Neuronal stem cell (in vitro differentiated cells): ENCODE data around the gene TTC28.
A peak's percentile ranks its signal among the peaks of the same experiment; 100 is the strongest.

Source experiments
- DNase-seq: peaks from one replicate; pipeline ENCODE4 v3.0.0-alpha.2; 2013; ENCODE audit warnings: low spot score
- H2AFZ ChIP-seq: one replicate; pipeline ENCODE4 v1.6.1; 2013; ENCODE audit warnings: mild to moderate bottlenecking, low read length, inconsistent platforms
- H2AK5ac ChIP-seq: 2 replicates; pipeline ENCODE4 v1.6.1; 2013; ENCODE audit warnings: low read depth, mild to moderate bottlenecking, inconsistent platforms, low read length, moderate library complexity, mixed read lengths
- H2BK120ac ChIP-seq: 2 replicates; pipeline ENCODE4 v1.6.1; 2013; ENCODE audit warnings: low read depth, mild to moderate bottlenecking, inconsistent platforms, low read length, moderate library complexity, mixed read lengths
- H2BK12ac ChIP-seq: one replicate; pipeline ENCODE4 v1.6.1; 2013; ENCODE audit warnings: low read length, inconsistent platforms
- H2BK15ac ChIP-seq: 2 replicates; pipeline ENCODE4 v1.6.1; 2013; ENCODE audit warnings: mild to moderate bottlenecking, low read length, inconsistent platforms, mixed read lengths
- H2BK5ac ChIP-seq: one replicate; pipeline ENCODE4 v1.6.1; 2013; ENCODE audit warnings: inconsistent platforms, mild to moderate bottlenecking, low read length, moderate library complexity
- H3K14ac ChIP-seq: one replicate; pipeline ENCODE4 v1.6.1; 2013; ENCODE audit warnings: low read length, inconsistent platforms
- H3K18ac ChIP-seq: 2 replicates; pipeline ENCODE4 v1.6.1; 2013; ENCODE audit warnings: low read length, inconsistent platforms
- H3K23ac ChIP-seq: 2 replicates; pipeline ENCODE4 v1.6.1; 2013; ENCODE audit warnings: low read depth, mild to moderate bottlenecking, mixed read lengths, low read length, inconsistent platforms; ENCODE audit not compliant: poor library complexity
- H3K27ac ChIP-seq: replicated peaks from 3 replicates; pipeline ENCODE4 v1.5.1; 2013; ENCODE audit warnings: low read length, inconsistent platforms
- H3K27me3 ChIP-seq, 3 experiments: 2 replicates each; pipeline ENCODE4 v1.6.1; 2013; ENCODE audit warnings: low read length in 3 of 3, mild to moderate bottlenecking in 2 of 3, inconsistent platforms in 1 of 3, low read depth in 1 of 3, mixed read lengths in 1 of 3, moderate library complexity in 1 of 3; ENCODE audit not compliant: control insufficient read depth in 3 of 3, insufficient read depth in 3 of 3
- H3K36me3 ChIP-seq, 2 donors: replicated peaks in 1 of 2; 2 replicates each; pipeline ENCODE4 v1.6.1; 2013; ENCODE audit warnings: low read length in 2 of 2; ENCODE audit not compliant: control insufficient read depth in 2 of 2, insufficient read depth in 2 of 2
- H3K4ac ChIP-seq: 2 replicates; pipeline ENCODE4 v1.6.1; 2013; ENCODE audit warnings: inconsistent platforms, mild to moderate bottlenecking, low read length, moderate library complexity
- H3K4me1 ChIP-seq, 2 donors: 1 replicate in 1 of 2; 2 replicates in 1 of 2; pipeline ENCODE4 v1.6.1; 2013; ENCODE audit warnings: low read length in 2 of 2, low read depth in 1 of 2; ENCODE audit not compliant: control insufficient read depth in 2 of 2, insufficient read depth in 1 of 2
- H3K4me2 ChIP-seq: one replicate; pipeline ENCODE4 v1.6.1; 2013; ENCODE audit warnings: mild to moderate bottlenecking, low read length, inconsistent platforms; ENCODE audit not compliant: insufficient read depth, poor library complexity, severe bottlenecking
- H3K4me3 ChIP-seq, 2 donors: 2 replicates each; pipeline ENCODE4 v1.5.1; 2013; ENCODE audit warnings: low read length in 2 of 2, mild to moderate bottlenecking in 2 of 2, inconsistent platforms in 1 of 2, moderate library complexity in 1 of 2
- H3K79me1 ChIP-seq: one replicate; pipeline ENCODE4 v1.6.1; 2013; ENCODE audit warnings: low read depth, mild to moderate bottlenecking, inconsistent platforms, low read length, moderate library complexity
- H3K9ac ChIP-seq: one replicate; pipeline ENCODE4 v1.6.1; 2013; ENCODE audit warnings: mild to moderate bottlenecking, low read depth, low read length, inconsistent platforms; ENCODE audit not compliant: poor library complexity
- H3K9me3 ChIP-seq, 2 donors: replicated peaks in 1 of 2; 2 replicates each; pipeline versions ENCODE3 to v1.6.1; 2013; ENCODE audit warnings: low read length in 2 of 2, mild to moderate bottlenecking in 2 of 2, inconsistent platforms in 1 of 2, low read depth in 1 of 2, mixed read lengths in 1 of 2, moderate library complexity in 1 of 2; ENCODE audit not compliant: control insufficient read depth in 2 of 2, insufficient read depth in 1 of 2
- H4K8ac ChIP-seq: one replicate; pipeline ENCODE4 v1.6.1; 2013; ENCODE audit warnings: low read depth, mild to moderate bottlenecking, inconsistent platforms, low read length, moderate library complexity
- H4K91ac ChIP-seq: one replicate; pipeline ENCODE4 v1.6.1; 2013; ENCODE audit warnings: low read length, low read depth, mild to moderate bottlenecking, inconsistent platforms; ENCODE audit not compliant: poor library complexity
- WGBS, 2 donors: extraction: QIAGEN DNeasy Blood & Tissue Kit; methylation state at CpG; one replicate each; pipeline ENCODE4 v1.1.7; 2013; ENCODE audit warnings: missing lambda C conversion rate in 2 of 2, mixed read lengths in 1 of 2; ENCODE audit not compliant: insufficient read length in 2 of 2, insufficient replicate concordance in 1 of 2; ENCODE audit errors: extremely low coverage in 2 of 2; 5-methylcytosine and 5-hydroxymethylcytosine counted together

Gene TTC28

DNA sequence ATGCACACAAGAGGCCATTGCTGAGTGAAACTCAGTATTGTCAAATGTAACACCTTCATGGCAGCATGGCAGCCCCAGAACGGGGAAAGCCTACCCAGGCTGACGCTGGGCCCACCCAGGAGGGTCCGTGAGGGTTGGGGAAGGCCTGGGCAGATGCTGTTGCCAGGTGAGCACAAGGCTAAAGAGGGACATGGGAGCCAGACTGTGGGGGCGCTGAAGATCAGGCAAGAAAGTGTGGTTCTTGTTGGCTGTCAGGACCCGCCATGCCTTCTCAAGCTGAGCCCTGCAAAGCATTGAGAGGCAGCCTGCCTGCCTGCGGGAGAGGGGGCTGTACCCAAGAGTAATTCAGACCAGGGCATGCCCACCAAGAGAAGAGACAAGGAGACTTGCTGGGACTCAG lies 675.6 kb downstream of the TTC28 start:
- Histone ChIP-seq H3K9me3 (no peaks in the 10 kb centered on the region), H2BK120ac (no peak overlapping the region), H3K4ac (no peak overlapping the region), H4K8ac (no peak overlapping the region), H3K4me2 (no peak overlapping the region), H2BK15ac (no peak overlapping the region), H3K4me1 (no peaks in the 10 kb centered on the region), H2AFZ (no peak overlapping the region), H2BK5ac (no peak overlapping the region), H3K27me3 (no peaks in the 10 kb centered on the region), H3K27ac (no peak overlapping the region), H3K9ac (peak overlapping the region; percentile 26), H2AK5ac (no peak overlapping the region), H4K91ac (no peak overlapping the region), H3K36me3 (peaks cover 10 to 70% of the 10 kb centered on the region in 2 donors), H3K14ac (peak overlapping the region; percentile 22), H3K18ac (no peak overlapping the region), H2BK12ac (no peak overlapping the region), H3K4me3 (no peak overlapping the region), H3K23ac (no peak overlapping the region), H3K79me1 (peaks cover 3% of the 10 kb centered on the region)
- no peak for DNase-seq
- no CpG with 5 or more reads among the region's 6 CpGs for WGBS, 2 donors

DNA sequence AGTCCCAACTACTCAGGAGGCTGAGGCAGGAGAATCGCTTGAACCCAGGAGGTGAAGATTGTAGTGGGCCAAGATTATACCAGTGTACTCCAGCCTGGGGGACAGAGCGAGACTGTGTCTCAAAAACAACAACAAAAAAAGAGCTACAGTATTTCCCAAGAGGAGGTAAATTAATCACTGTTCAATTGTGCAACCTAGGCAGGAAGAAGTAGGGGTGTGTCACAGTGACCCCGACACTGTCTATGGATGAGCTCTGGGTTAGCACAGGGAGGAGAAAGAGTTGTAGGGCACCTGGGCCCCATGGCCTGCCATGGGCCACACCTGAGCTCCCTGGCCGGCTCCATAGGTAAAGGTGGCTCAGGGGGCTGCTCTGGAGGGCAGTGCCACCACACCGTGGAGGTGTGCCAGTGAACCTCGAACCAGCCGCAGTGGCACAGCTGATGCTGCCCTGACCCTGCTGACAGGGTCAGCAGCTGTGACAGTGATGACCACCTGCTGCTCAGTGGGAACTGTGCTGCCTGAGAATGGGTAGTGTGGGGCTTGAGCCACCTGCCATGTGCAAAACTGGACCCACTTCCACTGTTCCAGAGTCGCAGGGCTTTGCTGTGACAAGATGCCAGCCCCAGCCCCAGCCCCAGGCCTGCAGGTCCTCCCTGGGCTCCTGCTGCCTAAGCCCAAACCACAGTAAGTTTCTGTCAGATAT lies 676.6 kb downstream of the TTC28 start:
- H2BK5ac ChIP-seq, result peak overlapping the region; percentile 85
- no peaks in the 10 kb centered on the region for H3K4me1 ChIP-seq
- H3K4me2 ChIP-seq, result no peak overlapping the region
- H4K8ac ChIP-seq, result no peak overlapping the region
- no peak overlapping the region for H3K4ac ChIP-seq
- H4K91ac ChIP-seq, result no peak overlapping the region
- no peak overlapping the region for H2AFZ ChIP-seq
- H2BK120ac ChIP-seq, result no peak overlapping the region
- H2AK5ac ChIP-seq, result peak overlapping the region; percentile 16
- no peak overlapping the region for H3K4me3 ChIP-seq
- H3K27ac ChIP-seq, result no peak overlapping the region
- H3K27me3 ChIP-seq, result no peaks in the 10 kb centered on the region
- peaks cover 3% of the 10 kb centered on the region for H3K79me1 ChIP-seq
- no CpG with 5 or more reads among the region's 8 CpGs for WGBS, 2 donors
- DNase-seq, result no peak
- no peak overlapping the region for H2BK15ac ChIP-seq
- peak overlapping the region; percentile 17 for H3K23ac ChIP-seq
- peak overlapping the region; percentile 63 for H3K9ac ChIP-seq
- H3K36me3 ChIP-seq, result peaks cover 15 to 77% of the 10 kb centered on the region in 2 donors
- H3K18ac ChIP-seq, result peak overlapping the region; percentile 11
- no peaks in the 10 kb centered on the region for H3K9me3 ChIP-seq
- no peak overlapping the region for H3K14ac ChIP-seq
- H2BK12ac ChIP-seq, result no peak overlapping the region

DNA sequence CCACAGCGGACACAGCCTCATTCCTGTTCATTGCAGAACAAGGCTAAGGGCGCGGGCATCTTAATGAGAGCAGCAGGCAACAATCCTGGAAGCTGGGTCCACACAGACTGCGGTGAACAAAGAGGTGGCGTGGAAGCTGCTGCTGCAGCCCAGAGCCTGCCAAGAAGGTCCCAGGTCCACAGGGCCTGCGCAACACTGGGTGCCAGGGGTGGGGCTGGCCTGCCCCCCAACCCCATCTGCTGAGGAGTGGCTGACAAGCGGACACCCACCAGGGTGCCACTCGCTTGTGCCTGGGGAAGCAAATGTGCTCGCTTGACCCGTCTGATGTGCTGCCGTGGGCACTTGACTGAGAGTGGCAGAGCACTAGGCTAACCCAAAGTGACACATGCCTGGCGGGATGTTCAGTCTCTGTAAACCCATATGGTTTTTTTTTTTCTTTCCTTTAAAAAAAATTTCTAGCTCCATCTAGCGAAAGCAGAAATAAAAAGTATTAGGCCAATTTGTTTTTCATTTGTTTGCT lies 677.4 kb downstream of the TTC28 start:
- Histone ChIP-seq H3K18ac (no peak overlapping the region), H2BK12ac (no peak overlapping the region), H3K27ac (no peak overlapping the region), H3K9me3 (no peaks in the 10 kb centered on the region), H3K4ac (no peak overlapping the region), H3K79me1 (peaks cover 3% of the 10 kb centered on the region), H2BK5ac (no peak overlapping the region), H2AFZ (no peak overlapping the region), H3K36me3 (peaks cover 15 to 80% of the 10 kb centered on the region in 2 donors), H3K9ac (peak overlapping the region; percentile 10), H3K27me3 (no peaks in the 10 kb centered on the region), H2BK120ac (no peak overlapping the region), H4K91ac (no peak overlapping the region), H3K14ac (peak overlapping the region; percentile 58), H2BK15ac (no peak overlapping the region), H4K8ac (no peak overlapping the region), H3K23ac (peak overlapping the region; percentile 35), H3K4me1 (no peaks in the 10 kb centered on the region), H2AK5ac (no peak overlapping the region), H3K4me2 (no peak overlapping the region), H3K4me3 (no peak overlapping the region)
- no CpG with 5 or more reads among the region's 13 CpGs for WGBS, 2 donors
- DNase-seq, result no peak

DNA sequence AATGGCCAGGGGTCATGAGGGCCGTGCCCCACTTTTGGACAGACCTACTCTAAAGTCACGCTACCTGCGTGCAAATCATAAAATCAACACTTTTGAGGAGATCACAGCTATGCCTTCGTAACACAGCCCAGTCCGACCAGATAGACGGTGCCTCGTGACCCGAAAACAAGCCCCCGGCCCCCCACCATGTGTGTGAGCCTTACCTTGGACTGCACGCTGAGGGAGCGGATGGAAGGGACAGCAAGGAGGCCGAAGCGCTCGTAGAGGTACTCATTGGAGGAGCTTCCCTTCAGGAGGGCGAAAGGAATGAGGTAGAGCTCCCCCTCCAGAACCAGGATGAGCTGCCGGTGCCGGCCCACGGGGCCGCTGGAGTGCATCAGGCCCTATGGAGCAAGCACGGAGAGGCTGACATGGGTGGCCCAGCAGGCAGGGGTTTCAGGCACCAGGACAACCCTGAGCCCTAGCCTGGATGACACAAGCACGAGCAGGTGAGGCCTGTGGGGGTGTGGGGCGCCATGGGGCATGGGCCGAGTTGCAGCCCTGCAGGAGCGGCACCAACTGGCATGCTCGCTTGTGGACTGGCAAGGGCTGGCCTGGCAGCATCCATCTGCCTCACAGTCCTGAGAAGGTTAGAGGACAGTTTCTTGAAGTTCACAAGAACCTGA lies 678.3 kb downstream of the TTC28 start:
- Histone ChIP-seq H3K36me3 (peaks cover 14 to 80% of the 10 kb centered on the region in 2 donors), H3K4me1 (no peaks in the 10 kb centered on the region), H3K4ac (no peak overlapping the region), H3K23ac (peak overlapping the region; percentile 59), H2BK15ac (no peak overlapping the region), H4K91ac (no peak overlapping the region), H2BK12ac (no peak overlapping the region), H3K27me3 (no peaks in the 10 kb centered on the region), H3K27ac (no peak overlapping the region), H3K9ac (peak overlapping the region; percentile 32), H3K9me3 (no peaks in the 10 kb centered on the region), H2BK5ac (no peak overlapping the region), H3K14ac (no peak overlapping the region), H2AFZ (no peak overlapping the region), H4K8ac (no peak overlapping the region), H2AK5ac (no peak overlapping the region), H3K4me2 (no peak overlapping the region), H3K4me3 (no peak overlapping the region), H3K79me1 (peaks cover 3% of the 10 kb centered on the region), H3K18ac (no peak overlapping the region), H2BK120ac (no peak overlapping the region)
- WGBS, 2 donors, result no CpG with 5 or more reads among the region's 25 CpGs
- no peak for DNase-seq
